ENCODE results near the gene TNFAIP2.

DNA sequence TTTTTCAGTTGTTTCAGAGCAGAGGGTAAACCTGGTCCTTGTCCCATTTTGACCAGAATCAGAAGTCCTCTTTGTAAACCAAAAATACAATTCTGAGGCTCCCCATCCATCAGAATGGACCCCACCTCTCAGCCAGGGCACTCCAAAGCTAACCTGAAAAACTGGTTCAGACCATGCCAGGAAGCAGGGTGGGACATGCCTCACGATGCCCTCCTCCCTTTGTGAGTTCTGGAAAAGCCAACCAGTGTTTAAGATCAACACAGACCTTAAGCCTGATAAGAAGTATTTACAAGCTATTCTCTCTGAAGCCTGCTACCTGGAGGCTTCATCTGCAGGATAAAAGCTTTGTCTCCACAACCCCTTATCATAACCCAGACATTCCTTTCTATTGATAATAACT is 35.4 kb downstream of the TNFAIP2 start:
- TF ChIP-seq CTCF (IDR thresholded peaks at IDR 0.05) (no peak), POLR2A (IDR thresholded peaks at IDR 0.05) (no peak)

Data from breast epithelium (tissue), 3 donors.